Activated B cell treated with CpG ODN at 0.5 μM for 24 hours (primary cell): Measurements from ENCODE around the gene SEPTIN2. TPM values are rescaled to one million over a fixed set of nuclear protein-coding genes. Genes with fewer than 3 reads are reported as not detected.

ENCODE experiments used
- ATAC-seq: fragments of 200-7000 bp; cut with Tn5 transposase; one replicate; pipeline ENCODE4 v1.10.0; 2021; ENCODE audit warnings: low read depth, mild to moderate bottlenecking, moderate library complexity
- CTCF ChIA-PET: fragments of 350-600 bp; sonication (Branson Sonifier 250); formaldehyde crosslinking; loops from one replicate; lab custom pipeline; 2021; ENCODE audit warnings: antibody characterized with exemption; lab: Charles Lee
- POLR2A ChIA-PET: fragments of 350-600 bp; sonication (Branson Sonifier 250); formaldehyde crosslinking; loops from one replicate; lab custom pipeline; 2021; ENCODE audit warnings: antibody characterized with exemption; lab: Charles Lee
- DNase-seq: peaks from one replicate; pipeline ENCODE4 v3.0.0; 2022
- H3K27ac Mint-ChIP-seq: one replicate; pipeline ENCODE4 v1.8.0; 2020; ENCODE audit warnings: mixed read lengths
- H3K27me3 Mint-ChIP-seq: one replicate; pipeline ENCODE4 v1.8.0; 2021; ENCODE audit warnings: mixed read lengths
- H3K36me3 Mint-ChIP-seq: one replicate; pipeline ENCODE4 v1.8.0; 2021; ENCODE audit warnings: low read depth, mixed read lengths
- H3K4me1 Mint-ChIP-seq: one replicate; pipeline ENCODE4 v1.8.0; 2021; ENCODE audit warnings: mixed read lengths
- H3K4me3 Mint-ChIP-seq: one replicate; pipeline ENCODE4 v1.8.0; 2020; ENCODE audit warnings: mild to moderate bottlenecking, mixed read lengths
- H3K9me3 Mint-ChIP-seq: one replicate; pipeline ENCODE4 v1.8.0; 2020; ENCODE audit warnings: mixed read lengths
- intact Hi-C: fragments of 100-400 bp; cut with micrococcal nuclease; formaldehyde crosslinking; loops from one replicate; pipeline ENCODE4 v1.15.1; 2024
- total RNA-seq: library from RNA; stranded (reverse); gene quantifications from 2 replicates; pipeline ENCODE4 v1.2.3, GENCODE V29; 2022
- TF ChIP-seq, protein P1 (sequence below): fragments of 200-600 bp; IDR thresholded peaks from one replicate; pipeline ENCODE4 v1.8.0; 2022; ENCODE audit warnings: antibody characterized with exemption, mild to moderate bottlenecking

The SEPTIN2 gene
- total RNA-seq, 1 donor from 2014 or later = 251 TPM

- no peaks in the 10 kb centered on the region for H3K9me3 Mint-ChIP-seq
- POLR2A ChIA-PET = interaction anchor here (0.6 kb wide), 1 partner anchor 238 kb away, joined by 3 read pairs; no protein-coding TSS in a partner anchor
Measured at GRCh38 chr2:241399941-241400922, 84.5 kb downstream of the SEPTIN2 start.

More at GRCh38 chr2:241399941-241400922, 84.5 kb downstream of the SEPTIN2 start:
- ATAC-seq (no peak), DNase-seq (no peak)
- Mint-ChIP-seq H3K27me3 (no peaks in the 10 kb centered on the region), H3K36me3 (peaks cover 39% of the 10 kb centered on the region), H3K27ac (no peak overlapping the region), H3K4me1 (peaks cover 2% of the 10 kb centered on the region), H3K4me3 (no peak overlapping the region)
- CTCF ChIA-PET = no interaction called here
- intact Hi-C loops = no loop called here
- TF ChIP-seq, protein P1, sequence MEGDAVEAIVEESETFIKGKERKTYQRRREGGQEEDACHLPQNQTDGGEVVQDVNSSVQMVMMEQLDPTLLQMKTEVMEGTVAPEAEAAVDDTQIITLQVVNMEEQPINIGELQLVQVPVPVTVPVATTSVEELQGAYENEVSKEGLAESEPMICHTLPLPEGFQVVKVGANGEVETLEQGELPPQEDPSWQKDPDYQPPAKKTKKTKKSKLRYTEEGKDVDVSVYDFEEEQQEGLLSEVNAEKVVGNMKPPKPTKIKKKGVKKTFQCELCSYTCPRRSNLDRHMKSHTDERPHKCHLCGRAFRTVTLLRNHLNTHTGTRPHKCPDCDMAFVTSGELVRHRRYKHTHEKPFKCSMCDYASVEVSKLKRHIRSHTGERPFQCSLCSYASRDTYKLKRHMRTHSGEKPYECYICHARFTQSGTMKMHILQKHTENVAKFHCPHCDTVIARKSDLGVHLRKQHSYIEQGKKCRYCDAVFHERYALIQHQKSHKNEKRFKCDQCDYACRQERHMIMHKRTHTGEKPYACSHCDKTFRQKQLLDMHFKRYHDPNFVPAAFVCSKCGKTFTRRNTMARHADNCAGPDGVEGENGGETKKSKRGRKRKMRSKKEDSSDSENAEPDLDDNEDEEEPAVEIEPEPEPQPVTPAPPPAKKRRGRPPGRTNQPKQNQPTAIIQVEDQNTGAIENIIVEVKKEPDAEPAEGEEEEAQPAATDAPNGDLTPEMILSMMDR = no peak

Other genes with a start within 250 kb of the SEPTIN2 start
- gene MTERF4, start 213.6 kb upstream of the SEPTIN2 start, total RNA-seq = 99.7 and 122 TPM in 2 replicates
- 113 and 150 TPM in 2 replicates for gene PASK, start 166.5 kb upstream of the SEPTIN2 start, total RNA-seq
- 72.0 and 74.5 TPM in 2 replicates for gene PPP1R7, start 165.5 kb upstream of the SEPTIN2 start, total RNA-seq
- 1.2 and 1.5 TPM in 2 replicates for gene ANO7, start 127.2 kb upstream of the SEPTIN2 start, total RNA-seq
- 158 and 168 TPM in 2 replicates for gene HDLBP, start 253 bp upstream of the SEPTIN2 start, total RNA-seq
- 74.7 and 91.2 TPM in 2 replicates for gene FARP2, start 40.4 kb downstream of the SEPTIN2 start, total RNA-seq
- 123 and 151 TPM in 2 replicates for gene STK25, start 192.7 kb downstream of the SEPTIN2 start, total RNA-seq
- gene BOK, start 242.8 kb downstream of the SEPTIN2 start, total RNA-seq = 0.10 TPM in 1 of 2 replicates, not detected in the other